Purkinje cell (primary cell): Measurements from ENCODE around the gene CLDN16. TPM values are rescaled to one million over a fixed set of nuclear protein-coding genes. Genes with fewer than 3 reads are reported as not detected.

Experiments used
- polyA plus RNA-seq: library from polyadenylated mRNA; unstranded; fragments of >200 nt; fragmentation: Nextera tagmentation; gene quantifications from 2 replicates; pipeline ENCODE4 v1.2.1, GENCODE V29; 2014

CLDN16 gene, protein sequence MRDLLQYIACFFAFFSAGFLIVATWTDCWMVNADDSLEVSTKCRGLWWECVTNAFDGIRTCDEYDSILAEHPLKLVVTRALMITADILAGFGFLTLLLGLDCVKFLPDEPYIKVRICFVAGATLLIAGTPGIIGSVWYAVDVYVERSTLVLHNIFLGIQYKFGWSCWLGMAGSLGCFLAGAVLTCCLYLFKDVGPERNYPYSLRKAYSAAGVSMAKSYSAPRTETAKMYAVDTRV
- polyA plus RNA-seq: not detected in 2 replicates

DNA sequence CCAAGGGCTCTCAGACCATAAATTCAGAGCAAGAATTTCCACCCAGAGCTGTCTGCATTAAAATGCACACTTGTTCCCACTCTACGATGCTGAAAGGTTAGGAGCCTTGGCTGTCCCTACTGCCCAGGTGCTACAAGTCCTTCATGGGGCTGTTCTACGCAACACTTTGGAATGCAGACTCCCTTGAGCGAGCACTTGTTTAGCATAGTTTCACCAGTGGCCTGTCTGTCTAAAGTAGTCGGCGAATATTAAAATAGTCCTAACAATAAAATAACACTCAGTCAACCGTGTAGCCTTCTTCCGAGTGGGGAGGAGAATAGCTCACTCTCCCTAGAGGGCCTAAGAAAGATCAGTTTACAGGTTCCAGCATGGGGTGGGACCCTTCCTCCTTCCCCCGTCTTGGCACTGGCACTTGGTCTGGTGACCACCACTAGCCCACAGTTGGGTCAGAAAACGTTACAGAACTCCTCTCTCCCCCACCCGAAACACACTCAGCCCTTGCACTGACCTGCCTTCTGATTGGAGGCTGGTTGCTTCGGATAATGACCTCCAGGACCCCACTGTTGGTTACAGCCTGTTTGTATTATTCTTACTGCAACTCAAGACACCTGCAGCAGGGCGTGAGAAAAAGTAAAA, at the start of gene CLDN16:
TSS of gene CLDN16 (plus strand) at position 586 of the 636 bp plus-strand sequence. CDS start 167 bp downstream, outside the sequence.

DNA sequence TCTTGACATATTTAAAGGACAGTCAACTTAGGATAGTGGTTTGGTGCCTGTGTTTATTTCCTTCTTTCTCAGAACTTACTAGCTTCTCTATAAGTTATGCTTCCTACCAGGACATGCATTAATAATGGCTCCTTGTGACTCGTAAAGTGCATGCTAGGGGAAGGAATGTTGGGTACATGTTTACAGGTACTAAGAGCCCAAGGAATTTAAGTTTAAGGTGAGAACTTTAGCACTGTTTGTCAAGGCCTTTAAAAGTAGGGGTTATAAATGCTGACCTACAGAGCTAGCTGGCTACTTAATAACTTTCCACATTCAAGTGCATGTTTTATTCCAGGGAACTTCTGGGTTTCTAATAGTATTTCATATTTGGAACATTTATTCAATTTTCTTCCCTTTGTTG, 61.8 kb downstream of the CLDN16 start, which contains the start of gene TMEM207:
TSS of gene TMEM207 (minus strand) at position 101 of the 400 bp plus-strand sequence. CDS start at position 9, 92 bp downstream.

Other genes starting within 250 kb of the CLDN16 start
- not detected in 2 replicates for gene CLDN1, start 65.7 kb upstream of the CLDN16 start, polyA plus RNA-seq
- not detected in 2 replicates for gene TMEM207, start 61.7 kb downstream of the CLDN16 start, polyA plus RNA-seq
- 17.2 and 20.3 TPM in 2 replicates for gene IL1RAP, start 125.9 kb downstream of the CLDN16 start, polyA plus RNA-seq